ENCODE data around the gene TCP11X1. TPM values are rescaled to one million over a fixed set of nuclear protein-coding genes. Genes with fewer than 3 reads are reported as not detected.
"Not testable (repeated sequence)": the region's sequence is repeated elsewhere in the genome, so short reads cannot be mapped to it uniquely, and the experiment has no call there.

The TCP11X1 gene
- total and polyA plus RNA-seq, 10 of the 15 experiments (the other 5 are each of a cell fraction or from before 2014, with no cell fraction given): not detected

GRCh38 chrX:102185967-102186720 lies 29.0 kb upstream of the TCP11X1 start (continued):
- TF ChIP-seq BCLAF1 (IDR thresholded peaks at IDR 0.05) (no peak), ZBTB40 (IDR thresholded peaks at IDR 0.05; ENCODE audit: borderline replicate concordance) (no peak), RFX5 (IDR thresholded peaks at IDR 0.05; ENCODE audit: low read depth, low read length) (no peak), CEBPB (IDR thresholded peaks at IDR 0.05; ENCODE audit: borderline replicate concordance in 1 of 2, low read depth in 2 of 2, low read length in 2 of 2) (no peak), TBL1XR1 (IDR thresholded peaks at IDR 0.05; ENCODE audit: low read depth, low read length) (no peak), USF2 (IDR thresholded peaks at IDR 0.05; ENCODE audit: borderline replicate concordance, low read depth, low read length) (no peak)

DNA sequence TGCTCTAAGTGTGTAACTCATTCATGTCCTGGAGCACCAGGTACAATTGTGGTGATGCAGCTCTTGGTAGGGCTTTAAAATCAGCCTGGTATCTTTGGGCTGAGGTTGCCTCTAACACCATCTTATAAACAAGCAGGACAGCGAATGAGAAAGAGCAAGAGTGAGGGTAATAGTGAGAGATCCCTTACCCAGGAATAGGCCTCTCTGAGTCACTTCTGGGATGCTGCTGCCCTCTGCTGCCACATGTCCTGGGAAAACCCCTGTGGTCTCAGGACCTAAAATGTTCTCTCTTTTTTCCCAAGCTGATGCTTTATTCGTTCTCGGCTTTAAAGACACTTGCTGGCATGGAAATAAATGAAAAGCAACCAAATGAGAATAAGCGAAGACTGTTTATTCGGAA lies 7.2 kb upstream of the TCP11X1 start:
- CTCF ChIA-PET; H3K4me1 ChIP-seq (ENCODE audit: control insufficient read depth, insufficient read depth, low read length); H3K27me3 ChIP-seq (replicated peaks in 1 of 2; ENCODE audit: control insufficient read depth in 2 of 2, insufficient read depth in 2 of 2, low read length in 1 of 2); H3K9me3 ChIP-seq (replicated peaks; ENCODE audit: control insufficient read depth, insufficient read depth, low read length); intact Hi-C loops (cut with micrococcal nuclease; ENCODE audit: unreplicated experiment); POLR2A ChIA-PET; H2AFZ ChIP-seq (ENCODE audit: control insufficient read depth, low read depth, low read length); RAD21 ChIA-PET (ENCODE audit: unreplicated experiment); H3K36me3 ChIP-seq (ENCODE audit: control insufficient read depth in 2 of 2, insufficient read depth in 2 of 2, low read length in 1 of 2); H3K4me2 ChIP-seq (ENCODE audit: control insufficient read depth, insufficient read depth); H3K79me2 ChIP-seq (ENCODE audit: control insufficient read depth, insufficient read depth, low read length); H3K9ac ChIP-seq (ENCODE audit: control insufficient read depth, insufficient read depth, low read length); ATAC-seq; SMC1A ChIA-PET (ENCODE audit: uncharacterized antibody, unreplicated experiment); DNase-seq (ENCODE audit: low read depth, low spot score); H3K4me3 ChIP-seq; BruUV-seq (replicated peaks); H4K20me1 ChIP-seq (ENCODE audit: control insufficient read depth, insufficient read depth); in situ Hi-C loops (cut with MboI); FAIRE-seq; H3K27ac ChIP-seq (ENCODE audit: control insufficient read depth, insufficient read depth): not testable (repeated sequence)
- no CpG with 5 or more reads among the region's 5 CpGs for WGBS (ENCODE audit: insufficient coverage, insufficient replicate concordance, low lambda C conversion rate, missing lambda C conversion rate)

DNA sequence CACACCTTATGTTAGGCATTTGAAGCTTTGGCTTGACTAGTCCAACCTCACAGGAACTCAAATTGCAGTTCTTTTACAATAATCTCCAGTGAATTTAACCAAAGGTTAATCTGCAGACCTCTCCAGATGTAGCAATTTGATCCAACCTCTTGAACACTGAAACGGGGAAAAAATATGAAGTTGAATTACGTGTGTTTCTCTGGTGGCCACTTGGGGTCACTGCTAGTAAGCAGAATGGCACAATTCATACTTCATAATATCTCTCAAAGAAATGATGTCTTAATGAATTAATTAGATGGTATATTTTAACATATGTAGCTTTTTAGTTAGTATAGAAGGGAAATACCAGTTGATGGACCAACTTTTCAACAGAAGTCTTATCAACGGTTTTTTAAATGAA lies 1.4 kb downstream of the TCP11X1 start:
- ATAC-seq: peak; percentile 53; the same call in 2 of the 3 replicates
- WGBS (ENCODE audit: insufficient coverage, insufficient replicate concordance, low lambda C conversion rate, missing lambda C conversion rate): no CpG with 5 or more reads among the region's 3 CpGs
- H3K9me3 ChIP-seq (replicated peaks; ENCODE audit: control insufficient read depth, insufficient read depth, low read length); SMC1A ChIA-PET (ENCODE audit: uncharacterized antibody, unreplicated experiment); POLR2A ChIA-PET; DNase-seq (ENCODE audit: low read depth, low spot score); H3K79me2 ChIP-seq (ENCODE audit: control insufficient read depth, insufficient read depth, low read length); H4K20me1 ChIP-seq (ENCODE audit: control insufficient read depth, insufficient read depth); H3K27me3 ChIP-seq (replicated peaks in 1 of 2; ENCODE audit: control insufficient read depth in 2 of 2, insufficient read depth in 2 of 2, low read length in 1 of 2); H2AFZ ChIP-seq (ENCODE audit: control insufficient read depth, low read depth, low read length); H3K4me1 ChIP-seq (ENCODE audit: control insufficient read depth, insufficient read depth, low read length); CTCF ChIA-PET; H3K27ac ChIP-seq (ENCODE audit: control insufficient read depth, insufficient read depth); intact Hi-C loops (cut with micrococcal nuclease; ENCODE audit: unreplicated experiment); in situ Hi-C loops (cut with MboI); H3K4me3 ChIP-seq; H3K4me2 ChIP-seq (ENCODE audit: control insufficient read depth, insufficient read depth); H3K36me3 ChIP-seq (ENCODE audit: control insufficient read depth in 2 of 2, insufficient read depth in 2 of 2, low read length in 1 of 2); FAIRE-seq; RAD21 ChIA-PET (ENCODE audit: unreplicated experiment); H3K9ac ChIP-seq (ENCODE audit: control insufficient read depth, insufficient read depth, low read length); BruUV-seq (replicated peaks): not testable (repeated sequence)

Measured in GM12878 (cell line).